ENCODE results near the gene LPAR2. TPM values are rescaled to one million over a fixed set of nuclear protein-coding genes. Genes with fewer than 3 reads are reported as not detected.

The LPAR2 gene
- total and polyA plus RNA-seq, 10 of the 15 experiments (the other 5 are each of a cell fraction or from before 2014, with no cell fraction given) = 0.98 to 23.8 (median 10.2) TPM

- intact Hi-C loops (cut with micrococcal nuclease; ENCODE audit: unreplicated experiment) (no loop called here), in situ Hi-C loops (cut with MboI) (no loop called here)
- no peaks in the 10 kb centered on the region for H3K27me3 ChIP-seq (replicated peaks in 1 of 2; ENCODE audit: control insufficient read depth in 2 of 2, insufficient read depth in 2 of 2, low read length in 1 of 2)
- ChIA-PET SMC1A (ENCODE audit: uncharacterized antibody, unreplicated experiment) (interaction anchor here (1.0 to 3.3 kb wide), 3 partner anchors 9 to 11 kb away, joined by 3 to 28 read pairs (median 8); no protein-coding TSS in a partner anchor), CTCF (interaction anchor here (0.8 to 1.2 kb wide), 3 partner anchors 12 to 48 kb away, joined by 3 read pairs; no protein-coding TSS in a partner anchor), RAD21 (ENCODE audit: unreplicated experiment) (interaction anchor here (1.0 to 2.9 kb wide), 3 partner anchors 11 to 16 kb away, joined by 4 to 14 read pairs (median 4); no protein-coding TSS in a partner anchor), POLR2A (interaction anchor here (0.7 to 4.2 kb wide), 7 partner anchors 9 to 59 kb away, joined by 3 to 23 read pairs (median 5); partner anchors contain the start of genes GMIP and PBX4)
- no peak for ATAC-seq
- peaks cover 3% of the 10 kb centered on the region for H3K79me2 ChIP-seq (ENCODE audit: control insufficient read depth, insufficient read depth, low read length)
- no peak overlapping the region for H2AFZ ChIP-seq (ENCODE audit: control insufficient read depth, low read depth, low read length)
- no peak for DNase-seq (ENCODE audit: low read depth, low spot score)
- FAIRE-seq = no peak
- no peaks in the 10 kb centered on the region for H3K36me3 ChIP-seq (ENCODE audit: control insufficient read depth in 2 of 2, insufficient read depth in 2 of 2, low read length in 1 of 2)
- 5% methylated on average over 3 of the region's 3 CpGs for WGBS (ENCODE audit: insufficient coverage, insufficient replicate concordance, low lambda C conversion rate, missing lambda C conversion rate)
- peaks cover 44% of the 10 kb centered on the region for H3K4me1 ChIP-seq (ENCODE audit: control insufficient read depth, insufficient read depth, low read length)
- H3K9me3 ChIP-seq (replicated peaks; ENCODE audit: control insufficient read depth, insufficient read depth, low read length) = no peaks in the 10 kb centered on the region; the same call in 2 of the 3 replicates
- BruUV-seq (replicated peaks) = no TSS peak
- H3K27ac ChIP-seq (ENCODE audit: control insufficient read depth, insufficient read depth) = peak overlapping the region; percentile 10; the same call in 1 of the 2 replicates
- H3K4me2 ChIP-seq (ENCODE audit: control insufficient read depth, insufficient read depth) = no peak overlapping the region
- no peak overlapping the region for H3K9ac ChIP-seq (ENCODE audit: control insufficient read depth, insufficient read depth, low read length)
- H4K20me1 ChIP-seq (ENCODE audit: control insufficient read depth, insufficient read depth) = no peaks in the 10 kb centered on the region
- H3K4me3 ChIP-seq = no peak overlapping the region
- TF ChIP-seq, protein P1, sequence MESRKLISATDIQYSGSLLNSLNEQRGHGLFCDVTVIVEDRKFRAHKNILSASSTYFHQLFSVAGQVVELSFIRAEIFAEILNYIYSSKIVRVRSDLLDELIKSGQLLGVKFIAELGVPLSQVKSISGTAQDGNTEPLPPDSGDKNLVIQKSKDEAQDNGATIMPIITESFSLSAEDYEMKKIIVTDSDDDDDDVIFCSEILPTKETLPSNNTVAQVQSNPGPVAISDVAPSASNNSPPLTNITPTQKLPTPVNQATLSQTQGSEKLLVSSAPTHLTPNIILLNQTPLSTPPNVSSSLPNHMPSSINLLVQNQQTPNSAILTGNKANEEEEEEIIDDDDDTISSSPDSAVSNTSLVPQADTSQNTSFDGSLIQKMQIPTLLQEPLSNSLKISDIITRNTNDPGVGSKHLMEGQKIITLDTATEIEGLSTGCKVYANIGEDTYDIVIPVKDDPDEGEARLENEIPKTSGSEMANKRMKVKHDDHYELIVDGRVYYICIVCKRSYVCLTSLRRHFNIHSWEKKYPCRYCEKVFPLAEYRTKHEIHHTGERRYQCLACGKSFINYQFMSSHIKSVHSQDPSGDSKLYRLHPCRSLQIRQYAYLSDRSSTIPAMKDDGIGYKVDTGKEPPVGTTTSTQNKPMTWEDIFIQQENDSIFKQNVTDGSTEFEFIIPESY (IDR thresholded peaks at IDR 0.05) = no peak
- TF ChIP-seq NFYB (IDR thresholded peaks at IDR 0.05; ENCODE audit: insufficient read depth, low read depth, low read length) (0 out of 2 replicates have a peak, but pooled peaks have one; percentile 25), PKNOX1 (IDR thresholded peaks at IDR 0.05) (peak; percentile 86), DPF2 (IDR thresholded peaks at IDR 0.05) (no peak), YBX1 (IDR thresholded peaks at IDR 0.05) (no peak), CHD1 (IDR thresholded peaks at IDR 0.05; ENCODE audit: low read depth, low read length) (no peak), ZBTB11 (CRISPR knock-in tag; IDR thresholded peaks at IDR 0.05) (no peak), RFX5 (IDR thresholded peaks at IDR 0.05; ENCODE audit: low read depth, low read length) (no peak)
- TF ChIP-seq, protein P2, sequence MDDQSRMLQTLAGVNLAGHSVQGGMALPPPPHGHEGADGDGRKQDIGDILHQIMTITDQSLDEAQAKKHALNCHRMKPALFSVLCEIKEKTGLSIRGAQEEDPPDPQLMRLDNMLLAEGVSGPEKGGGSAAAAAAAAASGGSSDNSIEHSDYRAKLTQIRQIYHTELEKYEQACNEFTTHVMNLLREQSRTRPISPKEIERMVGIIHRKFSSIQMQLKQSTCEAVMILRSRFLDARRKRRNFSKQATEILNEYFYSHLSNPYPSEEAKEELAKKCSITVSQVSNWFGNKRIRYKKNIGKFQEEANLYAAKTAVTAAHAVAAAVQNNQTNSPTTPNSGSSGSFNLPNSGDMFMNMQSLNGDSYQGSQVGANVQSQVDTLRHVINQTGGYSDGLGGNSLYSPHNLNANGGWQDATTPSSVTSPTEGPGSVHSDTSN (IDR thresholded peaks at IDR 0.05; ENCODE audit: insufficient replicate concordance, low read depth, low read length) = peak; percentile 48
- TF ChIP-seq, protein P3, sequence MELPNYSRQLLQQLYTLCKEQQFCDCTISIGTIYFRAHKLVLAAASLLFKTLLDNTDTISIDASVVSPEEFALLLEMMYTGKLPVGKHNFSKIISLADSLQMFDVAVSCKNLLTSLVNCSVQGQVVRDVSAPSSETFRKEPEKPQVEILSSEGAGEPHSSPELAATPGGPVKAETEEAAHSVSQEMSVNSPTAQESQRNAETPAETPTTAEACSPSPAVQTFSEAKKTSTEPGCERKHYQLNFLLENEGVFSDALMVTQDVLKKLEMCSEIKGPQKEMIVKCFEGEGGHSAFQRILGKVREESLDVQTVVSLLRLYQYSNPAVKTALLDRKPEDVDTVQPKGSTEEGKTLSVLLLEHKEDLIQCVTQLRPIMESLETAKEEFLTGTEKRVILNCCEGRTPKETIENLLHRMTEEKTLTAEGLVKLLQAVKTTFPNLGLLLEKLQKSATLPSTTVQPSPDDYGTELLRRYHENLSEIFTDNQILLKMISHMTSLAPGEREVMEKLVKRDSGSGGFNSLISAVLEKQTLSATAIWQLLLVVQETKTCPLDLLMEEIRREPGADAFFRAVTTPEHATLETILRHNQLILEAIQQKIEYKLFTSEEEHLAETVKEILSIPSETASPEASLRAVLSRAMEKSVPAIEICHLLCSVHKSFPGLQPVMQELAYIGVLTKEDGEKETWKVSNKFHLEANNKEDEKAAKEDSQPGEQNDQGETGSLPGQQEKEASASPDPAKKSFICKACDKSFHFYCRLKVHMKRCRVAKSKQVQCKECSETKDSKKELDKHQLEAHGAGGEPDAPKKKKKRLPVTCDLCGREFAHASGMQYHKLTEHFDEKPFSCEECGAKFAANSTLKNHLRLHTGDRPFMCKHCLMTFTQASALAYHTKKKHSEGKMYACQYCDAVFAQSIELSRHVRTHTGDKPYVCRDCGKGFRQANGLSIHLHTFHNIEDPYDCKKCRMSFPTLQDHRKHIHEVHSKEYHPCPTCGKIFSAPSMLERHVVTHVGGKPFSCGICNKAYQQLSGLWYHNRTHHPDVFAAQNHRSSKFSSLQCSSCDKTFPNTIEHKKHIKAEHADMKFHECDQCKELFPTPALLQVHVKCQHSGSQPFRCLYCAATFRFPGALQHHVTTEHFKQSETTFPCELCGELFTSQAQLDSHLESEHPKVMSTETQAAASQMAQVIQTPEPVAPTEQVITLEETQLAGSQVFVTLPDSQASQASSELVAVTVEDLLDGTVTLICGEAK (IDR thresholded peaks at IDR 0.05; ENCODE audit: borderline replicate concordance) = no peak
Observed at GRCh38 chr19:19602713-19603324, 25.2 kb downstream of the LPAR2 start.

Data from GM12878 (cell line).